Measurements from ENCODE around the gene SLC27A1. TPM values are rescaled to one million over a fixed set of nuclear protein-coding genes. Genes with fewer than 3 reads are reported as not detected.

SLC27A1 gene
- total and polyA plus RNA-seq, 9 of the 15 experiments (the other 6 are each of a cell fraction or from before 2014, with no cell fraction given), result 0.06 to 3.0 (median 1.1) TPM

GRCh38 chr19:17510220-17510993 lies 40.1 kb downstream of the SLC27A1 start (continued):
- no peak for TF ChIP-seq MAZ (CRISPR knock-in tag; conservative IDR thresholded peaks at IDR 0.05 in 1 of 2, IDR thresholded peaks at IDR 0.05 in 1 of 2)
- no peak for TF ChIP-seq NKRF (IDR thresholded peaks at IDR 0.05; ENCODE audit: borderline replicate concordance)
- no peak for TF ChIP-seq ARID3A (IDR thresholded peaks at IDR 0.05; ENCODE audit: borderline replicate concordance, low read depth, low read length)
- no peak for TF ChIP-seq CTBP1 (IDR thresholded peaks at IDR 0.05; ENCODE audit: borderline replicate concordance)
- no peak for TF ChIP-seq ELF2 (CRISPR knock-in tag; IDR thresholded peaks at IDR 0.05)
- TF ChIP-seq, protein P1, sequence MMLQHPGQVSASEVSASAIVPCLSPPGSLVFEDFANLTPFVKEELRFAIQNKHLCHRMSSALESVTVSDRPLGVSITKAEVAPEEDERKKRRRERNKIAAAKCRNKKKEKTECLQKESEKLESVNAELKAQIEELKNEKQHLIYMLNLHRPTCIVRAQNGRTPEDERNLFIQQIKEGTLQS (IDR thresholded peaks at IDR 0.05), result no peak
- TF ChIP-seq, protein P1 (CRISPR knock-in tag; conservative IDR thresholded peaks at IDR 0.05), result no peak
- TF ChIP-seq, protein P2, sequence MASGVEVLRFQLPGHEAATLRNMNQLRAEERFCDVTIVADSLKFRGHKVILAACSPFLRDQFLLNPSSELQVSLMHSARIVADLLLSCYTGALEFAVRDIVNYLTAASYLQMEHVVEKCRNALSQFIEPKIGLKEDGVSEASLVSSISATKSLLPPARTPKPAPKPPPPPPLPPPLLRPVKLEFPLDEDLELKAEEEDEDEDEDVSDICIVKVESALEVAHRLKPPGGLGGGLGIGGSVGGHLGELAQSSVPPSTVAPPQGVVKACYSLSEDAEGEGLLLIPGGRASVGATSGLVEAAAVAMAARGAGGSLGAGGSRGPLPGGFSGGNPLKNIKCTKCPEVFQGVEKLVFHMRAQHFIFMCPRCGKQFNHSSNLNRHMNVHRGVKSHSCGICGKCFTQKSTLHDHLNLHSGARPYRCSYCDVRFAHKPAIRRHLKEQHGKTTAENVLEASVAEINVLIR (CRISPR knock-in tag; IDR thresholded peaks at IDR 0.05), result no peak
- no peak for TF ChIP-seq RBM15 (IDR thresholded peaks at IDR 0.05; ENCODE audit: insufficient read depth, low read length)
- TF ChIP-seq HNRNPL (IDR thresholded peaks at IDR 0.05; ENCODE audit: low read depth, low read length), result no peak
